B cell (primary cell): Measurements from ENCODE around the gene NDST1.

Experiments used
- CTCF ChIP-seq: fragments of 200-600 bp; IDR thresholded peaks from one replicate; pipeline ENCODE4 v1.8.0; 2022; ENCODE audit warnings: antibody characterized with exemption, mild to moderate bottlenecking
- EZH2 ChIP-seq: IDR thresholded peaks from 2 replicates; pipeline ENCODE4 v1.6.1; 2012; ENCODE audit warnings: borderline replicate concordance, low read depth, mild to moderate bottlenecking, moderate library complexity, low read length; ENCODE audit not compliant: insufficient read depth, poor library complexity, severe bottlenecking

- no peak for TF ChIP-seq CTCF
- no peak for TF ChIP-seq EZH2
These were observed 3.8 kb upstream of the NDST1 start for GRCh38 chr5:150503977-150504620.
